Transverse colon (tissue), 4 donors: Measurements from ENCODE around the gene F3.

Source experiments
- CTCF ChIP-seq, 5 experiments: fragments of 200-600 bp in 3 of 5; fragments of 450-650 bp in 2 of 5; sonication (generic) in 3 of 5; IDR thresholded peaks; 1 replicate in 2 of 5; 2 replicates in 3 of 5; pipeline ENCODE4 v1.5.1; 2016 to 2017; ENCODE audit warnings: antibody characterized with exemption in 5 of 5, inconsistent platforms in 3 of 5, mild to moderate bottlenecking in 2 of 5, moderate library complexity in 1 of 5
- EP300 ChIP-seq: sonication (generic); formaldehyde crosslinking; IDR thresholded peaks from one replicate; pipeline ENCODE4 v1.6.1; 2017; ENCODE audit warnings: antibody characterized with exemption, low read depth
- POLR2A ChIP-seq: fragments of 450-650 bp; IDR thresholded peaks from one replicate; pipeline ENCODE4 v1.6.1; 2016; ENCODE audit warnings: antibody characterized with exemption, mild to moderate bottlenecking, moderate library complexity
- POLR2AphosphoS5 ChIP-seq, 3 donors: sonication (generic); formaldehyde crosslinking; IDR thresholded peaks; one replicate each; pipeline ENCODE4 v1.6.1; 2016; ENCODE audit warnings: antibody characterized with exemption in 3 of 3

DNA sequence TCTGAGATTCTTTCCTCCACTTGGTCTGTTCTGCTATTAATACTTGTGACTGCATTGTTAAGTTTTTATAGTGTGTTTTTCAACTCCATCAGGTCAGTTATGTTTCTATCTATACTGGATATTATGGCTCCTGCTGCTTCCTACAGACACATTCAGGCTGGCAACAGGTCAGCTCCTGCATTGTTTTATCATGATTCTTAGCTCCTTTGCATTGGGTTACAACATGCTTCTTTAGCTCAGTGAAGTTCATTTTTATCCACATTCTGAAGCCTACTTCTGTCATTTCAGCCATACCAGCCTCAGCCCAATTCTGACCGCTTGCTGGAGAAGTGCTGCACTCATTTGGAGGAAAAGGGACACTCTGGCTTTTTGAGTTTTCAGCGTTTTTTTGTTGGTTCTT, 37.3 kb upstream of the F3 start:
- TF ChIP-seq CTCF (IDR thresholded peaks at IDR 0.05) (no peak), POLR2A (no peak), EP300 (no peak), POLR2AphosphoS5 (IDR thresholded peaks at IDR 0.05) (no peak)
